ENCODE measurements around the gene KLK6. TPM values are rescaled to one million over a fixed set of nuclear protein-coding genes. Genes with fewer than 3 reads are reported as not detected.

Gene KLK6
- total and polyA plus RNA-seq, 12 donors: not detected

- Histone ChIP-seq H3K36me3 (no peaks in the 10 kb centered on the region), H3K27ac (no peak overlapping the region), H3K9me3 (no peaks in the 10 kb centered on the region), H3K4me1 (peaks cover 0 to 5% (median 0%) of the 10 kb centered on the region in 9 donors), H3K4me3 (no peak overlapping the region), H3K27me3 (peaks cover 0 to 91% (median 82%) of the 10 kb centered on the region in 7 donors)
- DNase-seq: no peak
- ATAC-seq: no peak
- no peak for TF ChIP-seq CTCF (IDR thresholded peaks at IDR 0.05)
- 10 to 11% methylated on average over 24 to 29 of the region's 29 CpGs for WGBS, 2 donors
- intact Hi-C loops (cut with DNase I): no loop called here
These were observed 56.4 kb downstream of the KLK6 start for GRCh38 chr19:50912727-50913716.

GRCh38 chr19:50912102-50912599 is 57.2 kb downstream of the KLK6 start:
- Histone ChIP-seq H3K4me3 (no peak overlapping the region), H3K4me1 (peaks cover 0 to 5% (median 0%) of the 10 kb centered on the region in 9 donors), H3K27ac (no peak overlapping the region), H3K9me3 (no peaks in the 10 kb centered on the region), H3K27me3 (peaks cover 0 to 91% (median 86%) of the 10 kb centered on the region in 7 donors), H3K36me3 (no peaks in the 10 kb centered on the region)
- intact Hi-C loops (cut with DNase I): no loop called here
- WGBS, 2 donors: 13 to 18% methylated on average over 21 of the region's 21 CpGs
- no peak for ATAC-seq
- no peak for DNase-seq
- no peak for TF ChIP-seq CTCF (IDR thresholded peaks at IDR 0.05)

- intact Hi-C loops (cut with DNase I): no loop called here
- Histone ChIP-seq H3K36me3 (no peaks in the 10 kb centered on the region), H3K4me1 (peaks cover 0 to 5% (median 0%) of the 10 kb centered on the region in 9 donors), H3K27me3 (peaks cover 0 to 90% (median 86%) of the 10 kb centered on the region in 7 donors), H3K4me3 (no peak within 1 kb of the TSS), H3K27ac (no peak within 1 kb of the TSS), H3K9me3 (no peaks in the 10 kb centered on the region)
- TF ChIP-seq CTCF (IDR thresholded peaks at IDR 0.05): no peak
- DNase-seq: no peak
- no peak for ATAC-seq
- WGBS, 2 donors: 59 to 60% methylated on average over 9 of the region's 9 CpGs
These were observed 57.9 kb downstream of the KLK6 start, which contains the start of gene KLK4 for GRCh38 chr19:50911206-50912101. KLK4 (minus strand) TSS chr19:50911395; CDS start chr19:50910738, 657 bp downstream.

- DNase-seq (no peak), ATAC-seq (no peak)
- no peak for TF ChIP-seq CTCF (IDR thresholded peaks at IDR 0.05)
- Histone ChIP-seq H3K27me3 (peaks cover 0 to 90% (median 84%) of the 10 kb centered on the region in 7 donors), H3K27ac (no peak overlapping the region), H3K4me1 (peaks cover 0 to 5% (median 0%) of the 10 kb centered on the region in 9 donors), H3K36me3 (no peaks in the 10 kb centered on the region), H3K9me3 (no peaks in the 10 kb centered on the region), H3K4me3 (no peak overlapping the region)
- WGBS, 2 donors: 51 to 65% methylated on average over 4 of the region's 4 CpGs
- intact Hi-C loops (cut with DNase I): no loop called here
These were observed 58.7 kb downstream of the KLK6 start for GRCh38 chr19:50910722-50911121.
